GM23338 (cell line): ENCODE results near the gene GMPPA. TPM values are rescaled to one million over a fixed set of nuclear protein-coding genes. Genes with fewer than 3 reads are reported as not detected.

Source experiments
- ATAC-seq: fragments of 200-7000 bp; cut with Tn5 transposase; 3 replicates; pipeline ENCODE4 v1.9.1; 2020
- DNase-seq: peaks from one replicate; pipeline ENCODE4 v3.0.0-alpha.2; 2015; ENCODE audit warnings: low spot score
- H2AFZ ChIP-seq: fragments of 200-600 bp; sonication (generic); 2 replicates; pipeline ENCODE4 v1.8.0; 2016; ENCODE audit warnings: antibody characterized with exemption, mild to moderate bottlenecking, moderate library complexity
- H3F3A ChIP-seq: fragments of 200-600 bp; sonication (generic); replicated peaks from 2 replicates; pipeline ENCODE4 v1.8.0; 2017; ENCODE audit warnings: antibody characterized with exemption, mixed run types, low read depth
- H3K27ac ChIP-seq: fragments of 200-600 bp; sonication (generic); 2 replicates; pipeline ENCODE4 v1.6.1; 2016; ENCODE audit warnings: low read depth
- H3K27me3 ChIP-seq: fragments of 200-600 bp; sonication (generic); 2 replicates; pipeline ENCODE4 v1.8.0; 2016; ENCODE audit warnings: mild to moderate bottlenecking, mixed run types, moderate library complexity; ENCODE audit not compliant: insufficient read depth
- H3K36me3 ChIP-seq: fragments of 200-600 bp; sonication (generic); 2 replicates; pipeline ENCODE4 v1.8.0; 2016; ENCODE audit warnings: mild to moderate bottlenecking; ENCODE audit not compliant: insufficient read depth
- H3K4me1 ChIP-seq: fragments of 200-600 bp; sonication (generic); 2 replicates; pipeline ENCODE4 v1.8.0; 2016; ENCODE audit warnings: mild to moderate bottlenecking, moderate library complexity; ENCODE audit not compliant: insufficient read depth
- H3K4me2 ChIP-seq: fragments of 200-600 bp; sonication (generic); 2 replicates; pipeline ENCODE4 v1.7.1; 2017; ENCODE audit warnings: mixed run types
- H3K4me3 ChIP-seq: fragments of 200-600 bp; sonication (generic); 2 replicates; pipeline ENCODE4 v1.6.1; 2016; ENCODE audit warnings: mixed run types
- H3K79me2 ChIP-seq: fragments of 200-600 bp; sonication (generic); replicated peaks from 2 replicates; pipeline ENCODE4 v1.8.0; 2017; ENCODE audit warnings: mild to moderate bottlenecking; ENCODE audit not compliant: insufficient read depth
- H3K9me2 ChIP-seq: fragments of 200-600 bp; sonication (generic); 2 replicates; pipeline ENCODE4 v1.8.0; 2017; ENCODE audit not compliant: insufficient read depth
- H4K20me1 ChIP-seq: fragments of 200-600 bp; sonication (generic); replicated peaks from 2 replicates; pipeline ENCODE4 v1.8.0; 2017; ENCODE audit warnings: mild to moderate bottlenecking; ENCODE audit not compliant: insufficient read depth
- H3K27ac Mint-ChIP-seq: 2 replicates; pipeline ENCODE4 v1.8.0; 2020; ENCODE audit warnings: inconsistent platforms, mild to moderate bottlenecking, moderate library complexity, mixed read lengths
- H3K27me3 Mint-ChIP-seq: 3 replicates; pipeline ENCODE4 v1.8.0; 2022; ENCODE audit warnings: low read depth, mild to moderate bottlenecking, moderate library complexity, mixed read lengths, inconsistent platforms; ENCODE audit not compliant: insufficient read depth, poor library complexity
- H3K36me3 Mint-ChIP-seq: 3 replicates; pipeline ENCODE4 v1.8.0; 2021; ENCODE audit warnings: low read depth, mild to moderate bottlenecking, inconsistent platforms, moderate library complexity, mixed read lengths
- H3K4me1 Mint-ChIP-seq: 3 replicates; pipeline ENCODE4 v1.8.0; 2020; ENCODE audit warnings: mild to moderate bottlenecking, inconsistent platforms, mixed read lengths
- H3K4me3 Mint-ChIP-seq: 3 replicates; pipeline ENCODE4 v1.8.0; 2021; ENCODE audit warnings: moderate library complexity, mild to moderate bottlenecking, inconsistent platforms, mixed read lengths
- H3K9me3 Mint-ChIP-seq: 3 replicates; pipeline ENCODE4 v1.8.0; 2020; ENCODE audit warnings: moderate library complexity, mild to moderate bottlenecking, inconsistent platforms, mixed read lengths
- CREB1 ChIP-seq: fragments of 250-450 bp; sonication (Bioruptor Pico); IDR thresholded peaks from 2 replicates; pipeline ENCODE4 v1.5.0; 2020; ENCODE audit warnings: low read depth, mild to moderate bottlenecking, moderate library complexity
- EZH2 ChIP-seq: fragments of 200-600 bp; sonication (generic); IDR thresholded peaks from one replicate; pipeline ENCODE4 v1.8.0; 2017; ENCODE audit warnings: antibody characterized with exemption, mild to moderate bottlenecking, low read depth; ENCODE audit not compliant: unreplicated experiment
- EZH2phosphoT487 ChIP-seq: fragments of 200-600 bp; sonication (generic); IDR thresholded peaks from one replicate; pipeline ENCODE4 v1.8.1; 2018; ENCODE audit warnings: antibody characterized with exemption; ENCODE audit not compliant: unreplicated experiment
- JUNB ChIP-seq: IDR thresholded peaks from one replicate; pipeline ENCODE4 v1.6.1; 2016; ENCODE audit warnings: antibody characterized with exemption; ENCODE audit not compliant: unreplicated experiment
- NANOG ChIP-seq: IDR thresholded peaks from 2 replicates; pipeline ENCODE4 v1.6.1; 2016; ENCODE audit warnings: antibody characterized with exemption, borderline replicate concordance
- POLR2AphosphoS5 ChIP-seq: IDR thresholded peaks from 2 replicates; pipeline ENCODE4 v1.6.1; 2016; ENCODE audit warnings: antibody characterized with exemption, low read depth
- STAT1 ChIP-seq: IDR thresholded peaks from one replicate; pipeline ENCODE4 v1.6.1; 2016; ENCODE audit warnings: antibody characterized with exemption; ENCODE audit not compliant: unreplicated experiment
- ZNF114 ChIP-seq: fragments of 250-450 bp; sonication (Bioruptor Pico); IDR thresholded peaks from 2 replicates; pipeline ENCODE4 v1.5.0; 2020; ENCODE audit warnings: mild to moderate bottlenecking, moderate library complexity
- ZNF331 ChIP-seq: fragments of 250-450 bp; sonication (Bioruptor Pico); IDR thresholded peaks from 2 replicates; pipeline ENCODE4 v1.5.0; 2020; ENCODE audit warnings: low read depth, mild to moderate bottlenecking, moderate library complexity
- long read RNA-seq: library from polyadenylated mRNA; unstranded; transcript quantifications from one replicate; pipeline ENCODE4 v2.0.0, GENCODE V29; 2020; ENCODE audit not compliant: unreplicated experiment
- polyA plus RNA-seq: library from polyadenylated mRNA; unstranded; fragments of >200 nt; fragmentation: Nextera tagmentation; extraction: Ambion mirVana; gene quantifications from 2 replicates; pipeline ENCODE4 v1.2.1, GENCODE V29; 2016
- total RNA-seq: library from RNA; depleted of rRNA; stranded (reverse); fragments of >200 nt; shearing (Covaris generic); gene quantifications from 2 replicates; pipeline ENCODE4 v1.2.3, GENCODE V29; 2014; rRNA removed
- TF ChIP-seq, protein P1 (sequence below): IDR thresholded peaks from one replicate; pipeline ENCODE4 v1.6.1; 2018; ENCODE audit warnings: antibody characterized with exemption; ENCODE audit not compliant: unreplicated experiment
- TF ChIP-seq, protein P2 (sequence below), 2 experiments: fragments of 200-600 bp in 1 of 2; sonication (generic) in 1 of 2; conservative IDR thresholded peaks; 2 replicates each; pipeline versions ENCODE4 v1.5.1 to v1.6.1; 2016 to 2017; ENCODE audit warnings: antibody characterized with exemption in 2 of 2, low read depth in 2 of 2, mild to moderate bottlenecking in 2 of 2, moderate library complexity in 1 of 2
- TF ChIP-seq, protein P3 (sequence below): fragments of 250-450 bp; sonication (Bioruptor Pico); IDR thresholded peaks from 2 replicates; pipeline ENCODE4 v1.5.0; 2020; ENCODE audit warnings: mild to moderate bottlenecking, moderate library complexity
- TF ChIP-seq, protein P4 (sequence below): IDR thresholded peaks from 2 replicates; pipeline ENCODE4 v1.6.1; 2016; ENCODE audit warnings: antibody characterized with exemption

The GMPPA gene
- total RNA-seq, result 33.8 and 37.3 TPM in 2 replicates
- polyA plus RNA-seq, result 25.2 and 27.0 TPM in 2 replicates
- long read RNA-seq, transcript GMPPA-201 (13 exons, 1,544 nt), result major isoform, 9 of 21 reads
- long read RNA-seq, partial matches to known transcripts, result 1 of 21 reads
- long read RNA-seq, other reads (novel, unspliced or antisense), result 7 of 21 reads

DNA sequence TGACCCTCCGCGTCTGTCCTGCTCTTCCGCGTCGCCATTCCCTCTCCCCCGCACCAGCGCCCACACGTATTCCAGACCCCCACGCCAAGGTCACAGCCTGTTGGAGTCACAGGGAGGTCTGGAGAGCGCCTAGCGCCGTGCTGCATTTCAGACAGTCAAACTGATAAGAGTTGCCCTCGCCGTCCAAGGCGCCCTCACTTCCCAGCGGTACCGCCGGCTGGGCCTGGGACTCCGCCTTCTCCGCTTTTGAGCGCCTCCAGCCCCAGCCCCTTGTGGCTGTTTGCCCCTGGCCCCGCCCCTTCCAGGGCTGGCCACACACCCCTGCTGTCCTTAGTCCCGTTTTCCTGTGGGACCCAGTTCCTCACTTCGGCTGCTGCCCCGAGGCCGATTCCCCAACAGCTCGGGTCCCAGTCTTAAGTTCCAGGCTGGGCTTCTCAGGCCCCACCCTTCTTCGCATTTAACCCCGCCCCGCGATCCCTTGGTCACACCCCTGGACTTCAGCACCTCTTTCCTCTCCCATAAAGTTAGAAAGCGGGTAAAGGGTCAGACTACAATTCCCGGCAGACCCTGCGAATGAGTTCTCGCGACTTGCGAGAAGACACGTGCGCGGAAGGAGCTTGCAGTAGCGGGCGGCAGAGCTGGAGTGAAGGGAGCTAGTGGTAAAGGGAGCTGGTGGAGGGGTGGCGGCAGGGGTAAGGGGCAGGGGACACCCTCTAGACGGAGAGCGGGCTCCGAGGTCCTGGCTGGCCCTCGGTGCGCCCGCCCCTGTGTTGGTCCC, at the start of gene GMPPA:
Gene GMPPA (plus strand): TSS at position 612 of the 778 bp plus-strand sequence. CDS start 1,085 bp downstream, outside the sequence.
- peaks cover 46% of the 10 kb centered on the region for H3K27me3 Mint-ChIP-seq
- H4K20me1 ChIP-seq, result no peaks in the 10 kb centered on the region
- peak within 1 kb of the TSS; percentile 92 for H2AFZ ChIP-seq
- H3K9me2 ChIP-seq, result no peaks in the 10 kb centered on the region
- TF ChIP-seq, protein P1, sequence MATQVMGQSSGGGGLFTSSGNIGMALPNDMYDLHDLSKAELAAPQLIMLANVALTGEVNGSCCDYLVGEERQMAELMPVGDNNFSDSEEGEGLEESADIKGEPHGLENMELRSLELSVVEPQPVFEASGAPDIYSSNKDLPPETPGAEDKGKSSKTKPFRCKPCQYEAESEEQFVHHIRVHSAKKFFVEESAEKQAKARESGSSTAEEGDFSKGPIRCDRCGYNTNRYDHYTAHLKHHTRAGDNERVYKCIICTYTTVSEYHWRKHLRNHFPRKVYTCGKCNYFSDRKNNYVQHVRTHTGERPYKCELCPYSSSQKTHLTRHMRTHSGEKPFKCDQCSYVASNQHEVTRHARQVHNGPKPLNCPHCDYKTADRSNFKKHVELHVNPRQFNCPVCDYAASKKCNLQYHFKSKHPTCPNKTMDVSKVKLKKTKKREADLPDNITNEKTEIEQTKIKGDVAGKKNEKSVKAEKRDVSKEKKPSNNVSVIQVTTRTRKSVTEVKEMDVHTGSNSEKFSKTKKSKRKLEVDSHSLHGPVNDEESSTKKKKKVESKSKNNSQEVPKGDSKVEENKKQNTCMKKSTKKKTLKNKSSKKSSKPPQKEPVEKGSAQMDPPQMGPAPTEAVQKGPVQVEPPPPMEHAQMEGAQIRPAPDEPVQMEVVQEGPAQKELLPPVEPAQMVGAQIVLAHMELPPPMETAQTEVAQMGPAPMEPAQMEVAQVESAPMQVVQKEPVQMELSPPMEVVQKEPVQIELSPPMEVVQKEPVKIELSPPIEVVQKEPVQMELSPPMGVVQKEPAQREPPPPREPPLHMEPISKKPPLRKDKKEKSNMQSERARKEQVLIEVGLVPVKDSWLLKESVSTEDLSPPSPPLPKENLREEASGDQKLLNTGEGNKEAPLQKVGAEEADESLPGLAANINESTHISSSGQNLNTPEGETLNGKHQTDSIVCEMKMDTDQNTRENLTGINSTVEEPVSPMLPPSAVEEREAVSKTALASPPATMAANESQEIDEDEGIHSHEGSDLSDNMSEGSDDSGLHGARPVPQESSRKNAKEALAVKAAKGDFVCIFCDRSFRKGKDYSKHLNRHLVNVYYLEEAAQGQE, result peak; percentile 5
- TF ChIP-seq STAT1 (no peak), POLR2AphosphoS5 (peak; percentile 73), ZNF114 (no peak), NANOG (no peak), CREB1 (CRISPR knock-in tag) (peak; percentile 64), JUNB (no peak), EZH2 (no peak), EZH2phosphoT487 (no peak), ZNF331 (CRISPR knock-in tag) (no peak)
- TF ChIP-seq, protein P2, sequence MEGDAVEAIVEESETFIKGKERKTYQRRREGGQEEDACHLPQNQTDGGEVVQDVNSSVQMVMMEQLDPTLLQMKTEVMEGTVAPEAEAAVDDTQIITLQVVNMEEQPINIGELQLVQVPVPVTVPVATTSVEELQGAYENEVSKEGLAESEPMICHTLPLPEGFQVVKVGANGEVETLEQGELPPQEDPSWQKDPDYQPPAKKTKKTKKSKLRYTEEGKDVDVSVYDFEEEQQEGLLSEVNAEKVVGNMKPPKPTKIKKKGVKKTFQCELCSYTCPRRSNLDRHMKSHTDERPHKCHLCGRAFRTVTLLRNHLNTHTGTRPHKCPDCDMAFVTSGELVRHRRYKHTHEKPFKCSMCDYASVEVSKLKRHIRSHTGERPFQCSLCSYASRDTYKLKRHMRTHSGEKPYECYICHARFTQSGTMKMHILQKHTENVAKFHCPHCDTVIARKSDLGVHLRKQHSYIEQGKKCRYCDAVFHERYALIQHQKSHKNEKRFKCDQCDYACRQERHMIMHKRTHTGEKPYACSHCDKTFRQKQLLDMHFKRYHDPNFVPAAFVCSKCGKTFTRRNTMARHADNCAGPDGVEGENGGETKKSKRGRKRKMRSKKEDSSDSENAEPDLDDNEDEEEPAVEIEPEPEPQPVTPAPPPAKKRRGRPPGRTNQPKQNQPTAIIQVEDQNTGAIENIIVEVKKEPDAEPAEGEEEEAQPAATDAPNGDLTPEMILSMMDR (conservative IDR thresholded peaks at IDR 0.05; ENCODE audit: low read depth in 2 of 2), result no peak
- TF ChIP-seq, protein P3, sequence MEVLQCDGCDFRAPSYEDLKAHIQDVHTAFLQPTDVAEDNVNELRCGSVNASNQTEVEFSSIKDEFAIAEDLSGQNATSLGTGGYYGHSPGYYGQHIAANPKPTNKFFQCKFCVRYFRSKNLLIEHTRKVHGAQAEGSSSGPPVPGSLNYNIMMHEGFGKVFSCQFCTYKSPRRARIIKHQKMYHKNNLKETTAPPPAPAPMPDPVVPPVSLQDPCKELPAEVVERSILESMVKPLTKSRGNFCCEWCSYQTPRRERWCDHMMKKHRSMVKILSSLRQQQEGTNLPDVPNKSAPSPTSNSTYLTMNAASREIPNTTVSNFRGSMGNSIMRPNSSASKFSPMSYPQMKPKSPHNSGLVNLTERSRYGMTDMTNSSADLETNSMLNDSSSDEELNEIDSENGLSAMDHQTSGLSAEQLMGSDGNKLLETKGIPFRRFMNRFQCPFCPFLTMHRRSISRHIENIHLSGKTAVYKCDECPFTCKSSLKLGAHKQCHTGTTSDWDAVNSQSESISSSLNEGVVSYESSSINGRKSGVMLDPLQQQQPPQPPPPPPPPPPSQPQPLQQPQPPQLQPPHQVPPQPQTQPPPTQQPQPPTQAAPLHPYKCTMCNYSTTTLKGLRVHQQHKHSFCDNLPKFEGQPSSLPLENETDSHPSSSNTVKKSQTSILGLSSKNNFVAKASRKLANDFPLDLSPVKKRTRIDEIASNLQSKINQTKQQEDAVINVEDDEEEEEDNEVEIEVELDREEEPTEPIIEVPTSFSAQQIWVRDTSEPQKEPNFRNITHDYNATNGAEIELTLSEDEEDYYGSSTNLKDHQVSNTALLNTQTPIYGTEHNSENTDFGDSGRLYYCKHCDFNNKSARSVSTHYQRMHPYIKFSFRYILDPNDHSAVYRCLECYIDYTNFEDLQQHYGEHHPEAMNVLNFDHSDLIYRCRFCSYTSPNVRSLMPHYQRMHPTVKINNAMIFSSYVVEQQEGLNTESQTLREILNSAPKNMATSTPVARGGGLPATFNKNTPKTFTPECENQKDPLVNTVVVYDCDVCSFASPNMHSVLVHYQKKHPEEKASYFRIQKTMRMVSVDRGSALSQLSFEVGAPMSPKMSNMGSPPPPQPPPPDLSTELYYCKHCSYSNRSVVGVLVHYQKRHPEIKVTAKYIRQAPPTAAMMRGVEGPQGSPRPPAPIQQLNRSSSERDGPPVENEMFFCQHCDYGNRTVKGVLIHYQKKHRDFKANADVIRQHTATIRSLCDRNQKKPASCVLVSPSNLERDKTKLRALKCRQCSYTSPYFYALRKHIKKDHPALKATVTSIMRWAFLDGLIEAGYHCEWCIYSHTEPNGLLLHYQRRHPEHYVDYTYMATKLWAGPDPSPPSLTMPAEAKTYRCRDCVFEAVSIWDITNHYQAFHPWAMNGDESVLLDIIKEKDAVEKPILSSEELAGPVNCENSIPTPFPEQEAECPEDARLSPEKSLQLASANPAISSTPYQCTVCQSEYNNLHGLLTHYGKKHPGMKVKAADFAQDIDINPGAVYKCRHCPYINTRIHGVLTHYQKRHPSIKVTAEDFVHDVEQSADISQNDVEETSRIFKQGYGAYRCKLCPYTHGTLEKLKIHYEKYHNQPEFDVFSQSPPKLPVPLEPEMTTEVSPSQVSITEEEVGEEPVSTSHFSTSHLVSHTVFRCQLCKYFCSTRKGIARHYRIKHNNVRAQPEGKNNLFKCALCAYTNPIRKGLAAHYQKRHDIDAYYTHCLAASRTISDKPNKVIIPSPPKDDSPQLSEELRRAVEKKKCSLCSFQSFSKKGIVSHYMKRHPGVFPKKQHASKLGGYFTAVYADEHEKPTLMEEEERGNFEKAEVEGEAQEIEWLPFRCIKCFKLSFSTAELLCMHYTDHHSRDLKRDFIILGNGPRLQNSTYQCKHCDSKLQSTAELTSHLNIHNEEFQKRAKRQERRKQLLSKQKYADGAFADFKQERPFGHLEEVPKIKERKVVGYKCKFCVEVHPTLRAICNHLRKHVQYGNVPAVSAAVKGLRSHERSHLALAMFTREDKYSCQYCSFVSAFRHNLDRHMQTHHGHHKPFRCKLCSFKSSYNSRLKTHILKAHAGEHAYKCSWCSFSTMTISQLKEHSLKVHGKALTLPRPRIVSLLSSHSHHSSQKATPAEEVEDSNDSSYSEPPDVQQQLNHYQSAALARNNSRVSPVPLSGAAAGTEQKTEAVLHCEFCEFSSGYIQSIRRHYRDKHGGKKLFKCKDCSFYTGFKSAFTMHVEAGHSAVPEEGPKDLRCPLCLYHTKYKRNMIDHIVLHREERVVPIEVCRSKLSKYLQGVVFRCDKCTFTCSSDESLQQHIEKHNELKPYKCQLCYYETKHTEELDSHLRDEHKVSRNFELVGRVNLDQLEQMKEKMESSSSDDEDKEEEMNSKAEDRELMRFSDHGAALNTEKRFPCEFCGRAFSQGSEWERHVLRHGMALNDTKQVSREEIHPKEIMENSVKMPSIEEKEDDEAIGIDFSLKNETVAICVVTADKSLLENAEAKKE (CRISPR knock-in tag), result no peak
- TF ChIP-seq, protein P4, sequence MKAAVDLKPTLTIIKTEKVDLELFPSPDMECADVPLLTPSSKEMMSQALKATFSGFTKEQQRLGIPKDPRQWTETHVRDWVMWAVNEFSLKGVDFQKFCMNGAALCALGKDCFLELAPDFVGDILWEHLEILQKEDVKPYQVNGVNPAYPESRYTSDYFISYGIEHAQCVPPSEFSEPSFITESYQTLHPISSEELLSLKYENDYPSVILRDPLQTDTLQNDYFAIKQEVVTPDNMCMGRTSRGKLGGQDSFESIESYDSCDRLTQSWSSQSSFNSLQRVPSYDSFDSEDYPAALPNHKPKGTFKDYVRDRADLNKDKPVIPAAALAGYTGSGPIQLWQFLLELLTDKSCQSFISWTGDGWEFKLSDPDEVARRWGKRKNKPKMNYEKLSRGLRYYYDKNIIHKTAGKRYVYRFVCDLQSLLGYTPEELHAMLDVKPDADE, result peak; percentile 86
- H3K4me1 Mint-ChIP-seq, result peaks cover 51% of the 10 kb centered on the region
- no peaks in the 10 kb centered on the region for H3K9me3 Mint-ChIP-seq
- peak; percentile 99 for DNase-seq
- peaks cover 45% of the 10 kb centered on the region for H3K27me3 ChIP-seq
- peaks cover 17% of the 10 kb centered on the region for H3F3A ChIP-seq
- peaks cover 1% of the 10 kb centered on the region; the same call in 2 of the 3 replicates for H3K36me3 Mint-ChIP-seq
- peak within 1 kb of the TSS; percentile 84 for H3K4me3 Mint-ChIP-seq
- no peaks in the 10 kb centered on the region for H3K36me3 ChIP-seq
- peak within 1 kb of the TSS; percentile 98 for H3K4me2 ChIP-seq
- H3K27ac Mint-ChIP-seq, result peak within 1 kb of the TSS; percentile 38; the same call in 1 of the 2 replicates
- no peak within 1 kb of the TSS for H3K27ac ChIP-seq
- no peaks in the 10 kb centered on the region for H3K79me2 ChIP-seq
- peak within 1 kb of the TSS; percentile 58 for H3K4me3 ChIP-seq
- peaks cover 47% of the 10 kb centered on the region for H3K4me1 ChIP-seq
- ATAC-seq, result peak; percentile 69
